Lung (tissue), 12 donors: ENCODE data around the gene ANLN. TPM values are rescaled to one million over a fixed set of nuclear protein-coding genes. Genes with fewer than 3 reads are reported as not detected.
A peak's percentile ranks its signal among the peaks of the same experiment; 100 is the strongest.

Experiments used
- ATAC-seq: fragments of 200-7000 bp; cut with Tn5 transposase; one replicate; pipeline ENCODE4 v1.9.1; 2020; ENCODE audit warnings: moderate number of reproducible peaks; ENCODE audit not compliant: insufficient read depth, low FRiP score
- DNase-seq, 3 donors: peaks; one replicate each; pipeline ENCODE4 v3.0.0-alpha.2; 2013 to 2017
- H3K27ac ChIP-seq, 2 donors: one replicate each; pipeline ENCODE4 v1.5.1; 2013; ENCODE audit warnings: mild to moderate bottlenecking in 2 of 2, moderate library complexity in 2 of 2, control low read depth in 1 of 2, inconsistent platforms in 1 of 2, low read depth in 1 of 2, low read length in 1 of 2
- H3K27me3 ChIP-seq, 3 donors: one replicate each; pipeline ENCODE4 v1.5.1; 2013; ENCODE audit warnings: low read length in 2 of 3; ENCODE audit not compliant: control insufficient read depth in 3 of 3, insufficient read depth in 3 of 3
- H3K36me3 ChIP-seq, 4 donors: one replicate each; pipeline ENCODE4 v1.5.1; 2013; ENCODE audit warnings: low read length in 4 of 4, mild to moderate bottlenecking in 1 of 4, moderate library complexity in 1 of 4; ENCODE audit not compliant: control insufficient read depth in 4 of 4, insufficient read depth in 4 of 4
- H3K4me1 ChIP-seq, 5 donors: one replicate each; pipeline ENCODE4 v1.5.1; 2013; ENCODE audit warnings: low read length in 5 of 5, mild to moderate bottlenecking in 2 of 5, moderate library complexity in 1 of 5; ENCODE audit not compliant: control insufficient read depth in 5 of 5, insufficient read depth in 5 of 5
- H3K4me3 ChIP-seq: one replicate; pipeline ENCODE4 v1.5.1; 2013; ENCODE audit warnings: mild to moderate bottlenecking, control low read depth, moderate library complexity
- H3K9ac ChIP-seq, 2 donors: one replicate each; pipeline ENCODE4 v1.5.1; 2013; ENCODE audit warnings: low read length in 2 of 2, control low read depth in 1 of 2; ENCODE audit not compliant: insufficient read depth in 1 of 2
- H3K9me3 ChIP-seq, 4 donors: one replicate each; pipeline ENCODE4 v1.5.1; 2013; ENCODE audit warnings: low read length in 3 of 4, mild to moderate bottlenecking in 1 of 4, moderate library complexity in 1 of 4; ENCODE audit not compliant: control insufficient read depth in 4 of 4, insufficient read depth in 3 of 4
- CTCF ChIP-seq: IDR thresholded peaks from 2 replicates; pipeline ENCODE4 v1.5.1; 2012; ENCODE audit warnings: mild to moderate bottlenecking; ENCODE audit errors: control extremely low read depth, extremely low read depth
- WGBS, 2 donors: extraction: QIAGEN DNeasy Blood & Tissue Kit; methylation state at CpG; one replicate each; pipeline ENCODE4 v1.1.7; 2013; 5-methylcytosine and 5-hydroxymethylcytosine counted together
- polyA plus RNA-seq, 2 donors: library from polyadenylated mRNA; stranded (reverse); fragments of 200-250 nt; gene quantifications; one replicate each; pipeline ENCODE4 v1.2.1, GENCODE V29; 2013
- total RNA-seq, 2 donors: library from RNA; depleted of rRNA in 1 of 2; stranded (reverse); fragments of >200 nt in 1 of 2; gene quantifications; one replicate each; pipeline ENCODE4 v1.2.1, GENCODE V29; 2014 to 2021
- donor health status: control.
- donor health status: control.
- donor health status: Bipolar disorder and iron deficiency.
- donor health status: healthy.
- donor health status: DM: yes; HTN: yes; CAD: no.

ANLN gene
- total and polyA plus RNA-seq, 4 donors, result 1.4 to 13.8 (median 3.2) TPM

GRCh38 chr7:36473454-36474282 lies 84.0 kb downstream of the ANLN start:
- ATAC-seq, result no peak
- Histone ChIP-seq H3K4me1 (no peaks in the 10 kb centered on the region), H3K36me3 (no peaks in the 10 kb centered on the region), H3K9ac (no peak overlapping the region), H3K27ac (no peak overlapping the region), H3K27me3 (no peaks in the 10 kb centered on the region), H3K9me3 (no peaks in the 10 kb centered on the region), H3K4me3 (no peak overlapping the region)
- DNase-seq, result peak; percentile 36 to 43 (median 42)
- WGBS, 2 donors, result 66 to 75% methylated on average over 12 of the region's 12 CpGs
- no peak for TF ChIP-seq CTCF

GRCh38 chr7:36474283-36475010 lies 84.8 kb downstream of the ANLN start:
- 28 to 47% methylated on average over 6 of the region's 6 CpGs for WGBS, 2 donors
- H3K4me1 ChIP-seq, result no peaks in the 10 kb centered on the region
- DNase-seq, result no peak
- H3K27ac ChIP-seq, result no peak overlapping the region
- H3K9ac ChIP-seq, result no peak overlapping the region
- H3K36me3 ChIP-seq, result no peaks in the 10 kb centered on the region
- H3K4me3 ChIP-seq, result no peak overlapping the region
- no peak for ATAC-seq
- no peaks in the 10 kb centered on the region for H3K9me3 ChIP-seq
- TF ChIP-seq CTCF, result no peak
- no peaks in the 10 kb centered on the region for H3K27me3 ChIP-seq

GRCh38 chr7:36475011-36475342 lies 85.3 kb downstream of the ANLN start:
- ATAC-seq, result no peak
- no peaks in the 10 kb centered on the region for H3K4me1 ChIP-seq
- H3K36me3 ChIP-seq, result no peaks in the 10 kb centered on the region
- no peak overlapping the region for H3K4me3 ChIP-seq
- no peak overlapping the region for H3K9ac ChIP-seq
- H3K9me3 ChIP-seq, result no peaks in the 10 kb centered on the region
- TF ChIP-seq CTCF, result no peak
- H3K27me3 ChIP-seq, result no peaks in the 10 kb centered on the region
- no peak for DNase-seq
- no peak overlapping the region for H3K27ac ChIP-seq
